ENCODE data around the gene DOHH.

DOHH gene

DNA sequence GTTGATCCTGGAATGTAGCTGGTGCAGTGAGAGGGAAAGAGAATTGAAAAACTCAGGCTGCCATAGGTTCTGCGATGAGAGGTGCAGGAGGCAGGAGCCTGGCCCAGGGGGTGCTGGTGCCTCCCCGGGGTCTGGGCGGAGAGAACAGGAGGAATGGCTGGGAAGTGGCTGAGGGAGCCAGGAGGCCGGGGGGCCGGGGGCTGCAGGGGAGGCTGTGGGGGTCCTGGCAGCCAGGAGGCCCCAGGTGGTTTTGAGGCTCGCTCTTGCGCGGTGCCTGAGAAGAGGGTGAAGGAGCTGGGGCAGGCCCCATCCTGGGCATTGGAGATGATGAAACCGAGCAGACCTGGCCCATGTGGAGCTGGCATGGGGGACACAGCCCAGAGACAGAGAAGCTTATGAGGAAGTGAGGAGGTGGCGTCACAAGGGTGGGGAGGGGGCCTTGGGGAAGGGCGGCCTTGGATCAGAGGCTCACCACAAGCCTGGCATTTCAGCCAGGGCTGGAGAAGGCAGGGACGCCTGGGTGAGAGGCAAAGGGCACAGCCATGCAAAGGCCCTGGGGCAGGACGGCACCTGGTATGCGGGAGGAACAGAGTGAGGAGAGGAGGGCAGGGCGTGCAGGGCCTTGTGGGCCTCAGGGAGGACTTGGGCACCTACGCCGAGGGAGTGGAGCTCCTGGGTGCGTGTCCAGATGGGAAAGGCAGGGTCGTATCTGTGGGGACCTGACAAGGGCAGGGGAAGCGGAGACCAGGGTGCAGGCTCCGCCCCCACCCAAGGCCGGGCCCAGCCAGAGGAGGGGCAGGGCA, 37.2 kb upstream of the DOHH start:
- TF ChIP-seq, protein P1, sequence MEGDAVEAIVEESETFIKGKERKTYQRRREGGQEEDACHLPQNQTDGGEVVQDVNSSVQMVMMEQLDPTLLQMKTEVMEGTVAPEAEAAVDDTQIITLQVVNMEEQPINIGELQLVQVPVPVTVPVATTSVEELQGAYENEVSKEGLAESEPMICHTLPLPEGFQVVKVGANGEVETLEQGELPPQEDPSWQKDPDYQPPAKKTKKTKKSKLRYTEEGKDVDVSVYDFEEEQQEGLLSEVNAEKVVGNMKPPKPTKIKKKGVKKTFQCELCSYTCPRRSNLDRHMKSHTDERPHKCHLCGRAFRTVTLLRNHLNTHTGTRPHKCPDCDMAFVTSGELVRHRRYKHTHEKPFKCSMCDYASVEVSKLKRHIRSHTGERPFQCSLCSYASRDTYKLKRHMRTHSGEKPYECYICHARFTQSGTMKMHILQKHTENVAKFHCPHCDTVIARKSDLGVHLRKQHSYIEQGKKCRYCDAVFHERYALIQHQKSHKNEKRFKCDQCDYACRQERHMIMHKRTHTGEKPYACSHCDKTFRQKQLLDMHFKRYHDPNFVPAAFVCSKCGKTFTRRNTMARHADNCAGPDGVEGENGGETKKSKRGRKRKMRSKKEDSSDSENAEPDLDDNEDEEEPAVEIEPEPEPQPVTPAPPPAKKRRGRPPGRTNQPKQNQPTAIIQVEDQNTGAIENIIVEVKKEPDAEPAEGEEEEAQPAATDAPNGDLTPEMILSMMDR (conservative IDR thresholded peaks at IDR 0.05; ENCODE audit: low read length), result no peak
- no peak for DNase-seq (ENCODE audit: low read depth)
- H3K4me3 ChIP-seq (ENCODE audit: low read length), result no peak overlapping the region

DNA sequence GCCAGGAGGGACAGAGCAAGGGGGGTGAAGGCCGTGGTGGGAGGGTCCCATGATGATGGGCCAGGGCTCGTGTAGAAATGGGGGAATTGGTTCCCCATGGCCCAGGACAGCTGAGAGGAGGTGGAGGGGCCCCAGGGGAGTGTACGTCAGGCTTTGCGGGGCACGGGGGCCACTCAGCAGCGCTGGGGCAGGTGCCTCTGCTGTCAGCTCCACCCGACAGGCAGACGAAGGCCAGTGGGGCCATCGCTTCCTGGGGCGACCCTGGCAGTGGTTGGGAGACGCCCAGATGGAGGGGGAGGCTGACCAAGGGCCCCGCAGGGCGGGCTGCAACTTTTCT, 36.6 kb upstream of the DOHH start:
- no peak for DNase-seq (ENCODE audit: low read depth)
- no peak overlapping the region for H3K4me3 ChIP-seq (ENCODE audit: low read length)
- TF ChIP-seq, protein P1 (conservative IDR thresholded peaks at IDR 0.05; ENCODE audit: low read length), result no peak

DNA sequence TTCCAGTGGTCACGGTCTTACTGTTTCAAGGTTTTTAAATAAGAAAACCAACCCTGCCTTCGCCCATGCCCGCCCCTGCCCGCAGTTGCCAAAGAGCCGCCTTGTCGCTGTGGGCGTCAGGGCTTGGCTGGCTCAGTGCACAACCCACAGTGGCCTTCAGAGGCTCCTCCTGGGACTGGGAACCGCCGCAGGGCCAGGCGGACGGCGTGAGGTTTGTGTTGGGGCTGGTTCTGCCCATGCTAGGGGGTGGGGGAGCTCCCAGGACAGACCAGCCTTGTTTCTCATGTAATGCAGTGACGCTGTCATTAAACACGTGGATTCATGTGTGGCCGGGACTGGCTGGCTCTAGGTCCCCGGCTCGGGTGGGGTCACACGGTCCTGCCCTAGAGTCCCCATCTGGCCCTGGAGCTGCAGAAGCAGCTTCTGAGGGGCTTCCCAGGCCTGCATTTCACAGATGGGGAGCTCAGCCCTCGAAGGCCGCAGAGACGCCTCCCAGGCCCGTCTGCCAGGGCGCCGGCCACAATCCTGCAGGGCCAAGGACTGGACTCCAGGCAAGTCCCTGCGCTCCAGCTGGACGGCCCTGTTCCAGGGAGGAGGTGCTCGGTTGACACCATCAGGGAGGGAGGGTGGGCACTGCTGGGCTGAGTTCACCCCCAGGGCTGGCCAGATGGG, 36.1 kb upstream of the DOHH start:
- DNase-seq (ENCODE audit: low read depth), result no peak
- H3K4me3 ChIP-seq (ENCODE audit: low read length), result no peak overlapping the region
- TF ChIP-seq, protein P1 (conservative IDR thresholded peaks at IDR 0.05; ENCODE audit: low read length), result no peak

DNA sequence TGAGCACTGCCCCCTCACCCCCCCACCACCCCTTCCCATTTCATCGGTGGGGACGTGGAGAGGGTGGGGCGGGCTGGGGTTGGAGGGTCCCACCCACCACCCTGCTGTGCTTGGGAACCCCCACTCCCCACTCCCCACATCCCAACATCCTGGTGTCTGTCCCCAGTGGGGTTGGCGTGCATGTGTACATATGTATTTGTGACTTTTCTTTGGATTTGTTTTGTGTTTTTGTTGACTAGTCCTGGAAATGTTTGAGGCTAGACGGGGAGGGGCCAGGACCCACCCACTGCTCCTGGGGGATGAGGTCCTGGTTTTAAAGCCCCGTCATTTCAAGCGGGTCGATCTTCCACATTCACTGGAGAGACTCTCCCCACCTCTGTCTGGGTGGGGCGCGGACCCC, 35.5 kb upstream of the DOHH start:
- TF ChIP-seq, protein P1 (conservative IDR thresholded peaks at IDR 0.05; ENCODE audit: low read length), result no peak
- DNase-seq (ENCODE audit: low read depth), result no peak
- H3K4me3 ChIP-seq (ENCODE audit: low read length), result no peak overlapping the region

DNA sequence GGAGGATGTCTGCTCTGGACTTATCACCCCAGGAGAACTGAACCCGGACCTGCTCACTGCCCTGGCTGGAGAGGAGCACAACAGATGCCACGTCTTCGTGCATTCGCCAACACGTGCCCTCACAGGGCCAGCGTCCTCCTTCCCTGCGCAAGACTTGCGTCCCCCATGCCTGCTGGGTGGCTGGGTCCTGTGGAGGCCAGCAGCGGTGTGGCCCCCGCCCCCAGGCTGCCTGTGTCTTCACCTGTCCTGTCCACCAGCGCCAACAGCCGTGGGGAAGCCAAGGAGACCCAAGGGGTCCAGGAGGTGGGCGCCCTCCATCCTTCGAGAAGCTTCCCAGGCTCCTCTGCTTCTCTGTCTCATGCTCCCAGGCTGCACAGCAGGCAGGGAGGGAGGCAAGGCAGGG, 35.1 kb upstream of the DOHH start:
- TF ChIP-seq, protein P1 (conservative IDR thresholded peaks at IDR 0.05; ENCODE audit: low read length), result no peak
- no peak for DNase-seq (ENCODE audit: low read depth)
- no peak overlapping the region for H3K4me3 ChIP-seq (ENCODE audit: low read length)

DNA sequence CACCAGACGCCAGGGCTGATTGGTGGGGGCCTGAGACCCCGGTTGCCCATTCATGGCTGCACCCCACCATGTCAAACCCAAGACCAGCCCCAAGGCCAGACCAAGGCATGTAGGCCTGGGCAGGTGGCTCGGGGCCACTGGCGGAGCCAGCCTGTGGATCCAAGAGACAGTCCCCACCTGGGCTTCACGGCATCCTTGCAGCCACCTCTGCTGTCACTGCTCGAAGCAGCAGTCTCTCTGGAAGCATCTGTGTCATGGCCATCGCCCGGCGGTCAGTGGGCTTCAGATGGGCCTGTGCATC, 34.7 kb upstream of the DOHH start:
- TF ChIP-seq, protein P1 (conservative IDR thresholded peaks at IDR 0.05; ENCODE audit: low read length), result no peak
- DNase-seq (ENCODE audit: low read depth), result no peak
- no peak overlapping the region for H3K4me3 ChIP-seq (ENCODE audit: low read length)
